HG02981 (cell line): ENCODE data around the gene NOSIP.
"Not testable (repeated sequence)": the region's sequence is repeated elsewhere in the genome, so short reads cannot be mapped to it uniquely, and the experiment has no call there.

Experiments used
- ATAC-seq: cut with Tn5 transposase; IDR thresholded peaks from one replicate; pipeline ENCODE4 v1.9.1; 2021; ENCODE audit warnings: mild to moderate bottlenecking, moderate library complexity; ENCODE audit not compliant: unreplicated experiment

Gene NOSIP

GRCh38 chr19:49580264-49581006 is at the start of gene NOSIP:
Gene NOSIP, minus strand, starts transcription at chr19:49580556. Its CDS starts 19,865 bp downstream, at chr19:49560691.
- ATAC-seq: peak; percentile 92

GRCh38 chr19:49629659-49630058 is 49.3 kb upstream of the NOSIP start:
- ATAC-seq: no peak

GRCh38 chr19:49626226-49626625 is 45.9 kb upstream of the NOSIP start:
- no peak for ATAC-seq

- ATAC-seq: no peak
Observed at GRCh38 chr19:49624967-49625910, 44.9 kb upstream of the NOSIP start.

- ATAC-seq: not testable (repeated sequence)
Observed at GRCh38 chr19:49617860-49618259, 37.5 kb upstream of the NOSIP start.

- no peak for ATAC-seq
Observed at GRCh38 chr19:49616945-49617344, 36.6 kb upstream of the NOSIP start.

GRCh38 chr19:49616532-49616931 is 36.2 kb upstream of the NOSIP start:
- ATAC-seq: no peak

GRCh38 chr19:49615861-49616260 is 35.5 kb upstream of the NOSIP start:
- no peak for ATAC-seq

- no peak for ATAC-seq
Observed at GRCh38 chr19:49614096-49614833, 33.9 kb upstream of the NOSIP start.

- no peak for ATAC-seq
Observed at GRCh38 chr19:49613374-49613773, 33.0 kb upstream of the NOSIP start.

- no peak for ATAC-seq
Observed at GRCh38 chr19:49609499-49610092, 29.2 kb upstream of the NOSIP start.

GRCh38 chr19:49605605-49606004 is 25.2 kb upstream of the NOSIP start:
- no peak for ATAC-seq

- ATAC-seq: no peak
Observed at GRCh38 chr19:49602806-49603205, 22.4 kb upstream of the NOSIP start.

- ATAC-seq: no peak
Observed at GRCh38 chr19:49601482-49602038, 21.2 kb upstream of the NOSIP start.

- ATAC-seq: no peak
Observed at GRCh38 chr19:49599378-49600295, 19.3 kb upstream of the NOSIP start.

GRCh38 chr19:49597703-49597974 is 17.3 kb upstream of the NOSIP start:
- no peak for ATAC-seq

- no peak for ATAC-seq
Observed at GRCh38 chr19:49596954-49597702, 16.8 kb upstream of the NOSIP start.

GRCh38 chr19:49596407-49596806 is 16.1 kb upstream of the NOSIP start:
- ATAC-seq: no peak

GRCh38 chr19:49595819-49596404 is 15.6 kb upstream of the NOSIP start:
- no peak for ATAC-seq
